Pancreas (tissue), 10 donors: ENCODE data around the gene LRRC37A3. TPM values are rescaled to one million over a fixed set of nuclear protein-coding genes. Genes with fewer than 3 reads are reported as not detected.
"Not testable (repeated sequence)": the region's sequence is repeated elsewhere in the genome, so short reads cannot be mapped to it uniquely, and the experiment has no call there.

Source experiments
- ATAC-seq, 4 donors: fragments of 200-7000 bp; cut with Tn5 transposase; one replicate each; pipeline versions ENCODE4 v1.8.0 to v1.9.1; 2020; ENCODE audit warnings: mild to moderate bottlenecking in 4 of 4, moderate library complexity in 4 of 4
- DNase-seq, 6 donors: peaks; one replicate each; pipeline ENCODE4 v3.0.0-alpha.2; 2020
- FAIRE-seq: peaks from 2 replicates; lab custom pipeline; 2012; peaks lifted over from hg19 to GRCh38; lab: Jason Lieb, UNC
- H3K27ac ChIP-seq, 4 donors: fragments of 200-600 bp; sonication (generic); 1 replicate in 3 of 4; 2 replicates in 1 of 4; pipeline versions ENCODE4 v1.5.0 to v1.8.0; 2020
- H3K27me3 ChIP-seq, 4 donors: fragments of 200-600 bp; one replicate each; pipeline ENCODE4 v1.8.0; 2021
- H3K36me3 ChIP-seq, 3 donors: fragments of 200-600 bp; sonication (generic) in 1 of 3; one replicate each; pipeline versions ENCODE4 v1.5.0 to v1.8.0; 2020 to 2021
- H3K4me1 ChIP-seq, 3 donors: fragments of 200-600 bp; one replicate each; pipeline ENCODE4 v1.8.0; 2021
- H3K4me3 ChIP-seq, 4 donors: fragments of 200-600 bp; sonication (generic) in 2 of 4; one replicate each; pipeline versions ENCODE4 v1.5.0 to v1.8.0; 2020 to 2021
- H3K9me3 ChIP-seq, 4 donors: fragments of 200-600 bp; one replicate each; pipeline ENCODE4 v1.8.0; 2021
- WGBS, 2 donors: extraction: QIAGEN DNeasy Blood & Tissue Kit; methylation state at CpG; one replicate each; pipeline ENCODE4 v1.1.7; 2013; 5-methylcytosine and 5-hydroxymethylcytosine counted together
- intact Hi-C, 3 donors: fragments of 100-400 bp; cut with DNase I; formaldehyde crosslinking; loops; one replicate each; pipeline versions ENCODE4 v1.11.1 to v1.14.2; 2022
- polyA plus RNA-seq, 2 donors: library from polyadenylated mRNA; stranded (reverse); fragments of 200-250 nt; gene quantifications; one replicate each; pipeline ENCODE4 v1.2.3, GENCODE V29; 2013
- total RNA-seq, 6 donors: library from RNA; stranded (reverse); fragmentation: NEBNext Ultra II Directional in 4 of 6; extraction: Animal tissue kit (Norgen Biotek cat#: 25700) in 4 of 6; gene quantifications; one replicate each; pipeline versions ENCODE4 v1.2.1 to v1.2.4, GENCODE V29; 2021 to 2023
- TF ChIP-seq, protein P1 (sequence below), 4 donors: fragments of 200-600 bp; sonication (generic) in 3 of 4; IDR thresholded peaks; one replicate each; pipeline versions ENCODE4 v1.5.0 to v1.8.0; 2021; ENCODE audit warnings: antibody characterized with exemption in 4 of 4
- donor health status: healthy with polysubstance abuse.
- donor health status: DM: no; HTN: no; CAD: no; lungs with moderate emphysema.
- donor health status: DM: no; HTN: no; CAD: no.
- donor health status: control.
- donor health status: control.
- donor health status: Bipolar disorder and iron deficiency.
- donor health status: DM: yes; HTN: yes; CAD: no.
- donor health status: DM: no; HTN: no; CAD: no.
- donor health status: DM: no; HTN: no; CAD: no.
- donor health status: DM: yes; HTN: yes; CAD: no.

Gene LRRC37A3
- total RNA-seq (10 to 100 TPM in 1 of 6 donors, 1 to 10 TPM in 5; 2.9 to 10.4 (median 6.3) TPM), polyA plus RNA-seq (10 to 100 TPM in 1 of 2 donors, 1 to 10 TPM in 1; 6.8 to 12.1 TPM)

DNA sequence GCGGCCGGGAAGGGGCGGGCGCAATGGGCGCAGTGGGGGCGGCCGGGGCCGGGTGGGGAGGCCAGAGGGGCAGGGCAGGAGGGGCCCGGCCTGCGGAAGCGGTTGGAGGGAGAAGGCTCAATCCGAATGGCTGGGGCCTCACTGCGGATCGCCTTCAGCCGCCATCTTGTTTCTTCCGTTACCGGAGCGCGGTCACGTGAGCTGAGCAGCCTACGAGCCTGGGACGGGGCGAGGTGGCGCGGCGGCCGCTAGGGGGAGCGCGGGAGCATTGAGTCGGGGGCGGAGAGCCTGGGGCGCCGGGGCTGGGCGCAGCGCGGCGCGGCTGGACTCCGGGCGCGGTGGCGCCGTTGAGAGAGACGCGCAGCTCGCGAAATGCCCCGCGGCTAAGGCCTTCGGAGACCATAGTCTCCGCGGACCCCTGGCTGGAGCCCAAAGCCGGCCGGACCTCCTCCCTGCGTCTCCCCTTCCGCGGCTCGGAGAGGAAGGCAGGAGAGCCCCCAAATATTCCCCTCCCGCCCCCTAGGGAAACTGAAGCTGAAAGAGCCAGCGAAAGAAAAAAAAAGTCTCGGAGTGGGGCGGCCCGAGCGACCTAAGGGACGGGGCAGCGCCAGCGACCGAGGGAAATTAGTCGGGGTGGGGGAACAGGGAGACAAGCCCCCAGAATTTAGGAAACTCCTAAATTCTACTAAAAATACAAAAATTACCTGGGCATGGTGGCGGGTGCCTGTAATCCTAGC, at the start of gene LRRC37A3:
TSS of gene LRRC37A3 (minus strand) at position 190 of the 737 bp plus-strand sequence. CDS start 22,221 bp downstream, outside the sequence.
- H3K9me3 ChIP-seq, H3K36me3 ChIP-seq, FAIRE-seq, H3K27me3 ChIP-seq, intact Hi-C loops, H3K4me1 ChIP-seq: not testable (repeated sequence)
- TF ChIP-seq, protein P1, sequence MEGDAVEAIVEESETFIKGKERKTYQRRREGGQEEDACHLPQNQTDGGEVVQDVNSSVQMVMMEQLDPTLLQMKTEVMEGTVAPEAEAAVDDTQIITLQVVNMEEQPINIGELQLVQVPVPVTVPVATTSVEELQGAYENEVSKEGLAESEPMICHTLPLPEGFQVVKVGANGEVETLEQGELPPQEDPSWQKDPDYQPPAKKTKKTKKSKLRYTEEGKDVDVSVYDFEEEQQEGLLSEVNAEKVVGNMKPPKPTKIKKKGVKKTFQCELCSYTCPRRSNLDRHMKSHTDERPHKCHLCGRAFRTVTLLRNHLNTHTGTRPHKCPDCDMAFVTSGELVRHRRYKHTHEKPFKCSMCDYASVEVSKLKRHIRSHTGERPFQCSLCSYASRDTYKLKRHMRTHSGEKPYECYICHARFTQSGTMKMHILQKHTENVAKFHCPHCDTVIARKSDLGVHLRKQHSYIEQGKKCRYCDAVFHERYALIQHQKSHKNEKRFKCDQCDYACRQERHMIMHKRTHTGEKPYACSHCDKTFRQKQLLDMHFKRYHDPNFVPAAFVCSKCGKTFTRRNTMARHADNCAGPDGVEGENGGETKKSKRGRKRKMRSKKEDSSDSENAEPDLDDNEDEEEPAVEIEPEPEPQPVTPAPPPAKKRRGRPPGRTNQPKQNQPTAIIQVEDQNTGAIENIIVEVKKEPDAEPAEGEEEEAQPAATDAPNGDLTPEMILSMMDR (IDR thresholded peaks at IDR 0.05), result peak; percentile 97 to 99 (median 98)
- 1 to 3% methylated on average over 42 to 70 of the region's 70 CpGs for WGBS, 2 donors
- peak within 1 kb of the TSS; percentile 85 to 95 (median 91) for H3K27ac ChIP-seq
- peak within 1 kb of the TSS; percentile 29 to 61 (median 56) for H3K4me3 ChIP-seq
- DNase-seq (peak; percentile 97 to 100 (median 99)), ATAC-seq (peak; percentile 97 to 99 (median 98))

DNA sequence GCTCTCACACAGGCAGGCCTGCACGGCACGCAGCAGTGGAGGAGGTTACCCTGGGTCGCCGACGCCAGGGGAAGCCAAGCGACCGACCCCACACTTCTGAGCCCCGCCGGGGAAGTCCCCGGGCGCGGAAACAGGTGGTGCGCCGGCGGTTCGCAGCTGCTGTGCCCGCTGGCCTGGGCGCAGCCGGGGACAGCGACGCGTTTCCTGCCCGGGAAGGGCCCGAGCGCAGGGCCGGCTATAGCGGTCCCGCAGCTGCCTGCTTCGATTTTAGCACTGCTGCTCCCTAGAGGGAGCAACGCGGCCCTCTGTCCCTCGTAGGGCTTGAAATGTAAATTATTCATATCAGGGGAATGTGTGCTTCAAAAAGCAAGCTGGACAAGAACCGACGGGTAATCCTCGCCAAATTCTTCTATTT, 46.6 kb upstream of the LRRC37A3 start:
- H3K4me1 ChIP-seq, intact Hi-C loops, H3K9me3 ChIP-seq, FAIRE-seq, H3K27me3 ChIP-seq, H3K36me3 ChIP-seq: not testable (repeated sequence)
- Histone ChIP-seq H3K27ac (peak overlapping the region in 3 of 4 donors; percentile 35 to 73 (median 58)), H3K4me3 (peak overlapping the region in 3 of 4 donors; percentile 14 to 36 (median 29))
- ATAC-seq, result peak; percentile 94 to 97 (median 95)
- WGBS, 2 donors, result 0% methylated on average over 23 to 35 of the region's 35 CpGs
- DNase-seq, result peak; percentile 66 to 89 (median 72)

DNA sequence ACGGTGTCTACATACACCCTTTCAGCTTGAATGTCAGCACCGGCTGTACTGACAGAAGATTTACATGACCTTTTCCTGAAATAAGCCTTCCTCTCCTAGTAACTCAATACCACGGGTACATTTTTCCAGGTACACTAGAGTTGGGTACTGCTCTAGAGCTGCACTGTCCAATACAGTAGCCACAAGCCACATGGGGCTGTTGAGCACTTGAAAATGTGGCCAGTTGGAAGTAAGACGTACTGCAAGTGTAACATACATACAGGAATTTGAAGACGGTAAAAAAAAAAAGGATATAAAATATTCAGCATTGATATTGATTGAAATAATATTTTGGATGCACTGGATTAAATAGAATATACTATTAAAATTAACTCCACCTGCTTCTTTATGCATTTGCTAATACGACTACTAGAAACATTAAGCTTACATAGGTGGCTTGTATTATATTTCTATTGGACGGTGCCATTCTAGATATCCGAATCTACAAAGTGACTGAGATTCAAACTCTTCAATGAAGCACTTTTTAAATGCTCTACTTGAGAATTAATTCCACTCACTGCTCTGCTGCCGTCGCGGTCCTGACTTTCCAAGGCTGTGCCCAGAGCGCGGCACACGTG, 46.1 kb upstream of the LRRC37A3 start:
- H3K9me3 ChIP-seq, H3K36me3 ChIP-seq, FAIRE-seq, DNase-seq, H3K4me1 ChIP-seq, H3K27me3 ChIP-seq, intact Hi-C loops: not testable (repeated sequence)
- ATAC-seq, result peak in 2 of 4 donors; percentile 6 to 38
- Histone ChIP-seq H3K4me3 (peak overlapping the region in 3 of 4 donors; percentile 14 to 36 (median 29)), H3K27ac (peak overlapping the region in 3 of 4 donors; percentile 35 to 73 (median 58))
- WGBS, 2 donors, result 65 to 89% methylated on average over 7 to 11 of the region's 14 CpGs

- Histone ChIP-seq H3K4me1 (peaks cover 4 to 7% (median 6%) of the 10 kb centered on the region in 3 donors), H3K9me3 (no peaks in the 10 kb centered on the region), H3K27me3 (no peaks in the 10 kb centered on the region), H3K36me3 (no peaks in the 10 kb centered on the region), H3K4me3 (no peak overlapping the region), H3K27ac (no peak overlapping the region)
- intact Hi-C loops, result no loop called here
- no peak for FAIRE-seq
- 89 to 91% methylated on average over 9 of the region's 9 CpGs for WGBS, 2 donors
- ATAC-seq, result no peak
- no peak for DNase-seq
- TF ChIP-seq, protein P1 (IDR thresholded peaks at IDR 0.05), result no peak
These were observed 45.5 kb upstream of the LRRC37A3 start for GRCh38 chr17:64964796-64965195.

DNA sequence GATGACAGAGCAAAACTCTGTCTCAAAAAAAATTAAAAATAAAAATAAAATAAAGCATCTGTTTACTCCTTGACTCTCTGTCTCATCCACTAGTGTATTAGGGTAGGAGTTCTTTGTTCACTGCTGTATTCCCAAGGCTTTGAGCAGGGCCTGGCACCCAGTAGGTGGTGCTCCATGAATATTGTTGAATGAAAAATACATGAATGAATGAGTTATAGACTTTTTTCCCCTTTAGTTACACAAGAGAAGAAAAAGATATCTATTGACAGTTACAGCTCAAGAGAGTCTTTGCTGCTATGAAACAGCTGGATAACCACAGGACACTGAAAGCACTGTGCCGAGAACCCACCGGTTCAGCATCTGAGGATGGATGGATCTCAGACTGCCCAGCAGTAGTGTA, 44.5 kb upstream of the LRRC37A3 start:
- intact Hi-C loops, DNase-seq, FAIRE-seq, H3K27ac ChIP-seq, H3K9me3 ChIP-seq, H3K27me3 ChIP-seq, H3K36me3 ChIP-seq, ATAC-seq, H3K4me3 ChIP-seq: not testable (repeated sequence)
- H3K4me1 ChIP-seq, result peaks cover 4 to 16% (median 11%) of the 10 kb centered on the region in 3 donors
- 92 to 96% methylated on average over 2 of the region's 2 CpGs for WGBS, 2 donors

GRCh38 chr17:64961563-64962378, 42.5 kb upstream of the LRRC37A3 start:
- DNase-seq (peak in 3 of 6 donors; percentile 46 to 71 (median 69)), ATAC-seq (peak; percentile 58 to 82 (median 75)), FAIRE-seq (peak; percentile 54)
- TF ChIP-seq, protein P1 (IDR thresholded peaks at IDR 0.05), result peak; percentile 28 to 55 (median 45)
- H3K27me3 ChIP-seq, H3K9me3 ChIP-seq, H3K4me3 ChIP-seq, H3K36me3 ChIP-seq, H3K27ac ChIP-seq, intact Hi-C loops: not testable (repeated sequence)
- 2 to 4% methylated on average over 13 of the region's 13 CpGs for WGBS, 2 donors
- peaks cover 4 to 17% (median 12%) of the 10 kb centered on the region in 3 donors for H3K4me1 ChIP-seq
